Measurements from ENCODE around the gene GLA. TPM values are rescaled to one million over a fixed set of nuclear protein-coding genes. Genes with fewer than 3 reads are reported as not detected.

The GLA gene
- total and polyA plus RNA-seq, 9 of the 15 experiments (the other 6 are each of a cell fraction or from before 2014, with no cell fraction given), result 41.7 to 146 (median 73.8) TPM

GRCh38 chrX:101348452-101349192, 59.1 kb downstream of the GLA start, which contains the start of gene TIMM8A (continued):
- TF ChIP-seq ESRRA (IDR thresholded peaks at IDR 0.05; ENCODE audit: borderline replicate concordance, low read depth) (peak; percentile 75), HMGXB4 (CRISPR knock-in tag; IDR thresholded peaks at IDR 0.05) (0 out of 2 replicates have a peak, but pooled peaks have one; percentile 38), TEAD2 (tag; IDR thresholded peaks at IDR 0.05) (no peak), PURB (CRISPR knock-in tag; IDR thresholded peaks at IDR 0.05; ENCODE audit: low read depth) (no peak), GTF2E2 (tag; IDR thresholded peaks at IDR 0.05) (no peak), ZNF395 (CRISPR knock-in tag; IDR thresholded peaks at IDR 0.05) (0 out of 2 replicates have a peak, but pooled peaks have one; percentile 54), FOXJ3 (CRISPR knock-in tag; IDR thresholded peaks at IDR 0.05) (no peak), E2F6 (IDR thresholded peaks at IDR 0.05; ENCODE audit: borderline replicate concordance in 1 of 2, extremely low read depth in 1 of 2, insufficient read depth in 1 of 2, insufficient read length in 1 of 2, low read depth in 1 of 2, low read length in 1 of 2, poor library complexity in 1 of 2, severe bottlenecking in 1 of 2) (peak; percentile 86 to 89), JUN (IDR thresholded peaks at IDR 0.05; ENCODE audit: borderline replicate concordance, low read depth, low read length) (no peak), JUN (CRISPR knock-in tag; IDR thresholded peaks at IDR 0.05; ENCODE audit: borderline replicate concordance) (0 out of 2 replicates have a peak, but pooled peaks have one; percentile 57), BCL6 (CRISPR knock-in tag; IDR thresholded peaks at IDR 0.05) (no peak), NONO (IDR thresholded peaks at IDR 0.05; ENCODE audit: low read depth in 2 of 2, low read length in 1 of 2) (no peak), ELF2 (CRISPR knock-in tag; IDR thresholded peaks at IDR 0.05) (no peak), ATF1 (CRISPR knock-in tag; IDR thresholded peaks at IDR 0.05) (no peak), ATF1 (tag; IDR thresholded peaks at IDR 0.05) (0 out of 2 replicates have a peak, but pooled peaks have one; percentile 53), HCFC1 (IDR thresholded peaks at IDR 0.05; ENCODE audit: low read depth, low read length) (0 out of 2 replicates have a peak, but pooled peaks have one; percentile 21), CBX3 (IDR thresholded peaks at IDR 0.05; ENCODE audit: borderline replicate concordance in 1 of 2, low read length in 2 of 2) (no peak)
- TF ChIP-seq, protein P1, sequence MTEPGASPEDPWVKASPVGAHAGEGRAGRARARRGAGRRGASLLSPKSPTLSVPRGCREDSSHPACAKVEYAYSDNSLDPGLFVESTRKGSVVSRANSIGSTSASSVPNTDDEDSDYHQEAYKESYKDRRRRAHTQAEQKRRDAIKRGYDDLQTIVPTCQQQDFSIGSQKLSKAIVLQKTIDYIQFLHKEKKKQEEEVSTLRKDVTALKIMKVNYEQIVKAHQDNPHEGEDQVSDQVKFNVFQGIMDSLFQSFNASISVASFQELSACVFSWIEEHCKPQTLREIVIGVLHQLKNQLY (CRISPR knock-in tag; conservative IDR thresholded peaks at IDR 0.05), result no peak
- TF ChIP-seq, protein P2, sequence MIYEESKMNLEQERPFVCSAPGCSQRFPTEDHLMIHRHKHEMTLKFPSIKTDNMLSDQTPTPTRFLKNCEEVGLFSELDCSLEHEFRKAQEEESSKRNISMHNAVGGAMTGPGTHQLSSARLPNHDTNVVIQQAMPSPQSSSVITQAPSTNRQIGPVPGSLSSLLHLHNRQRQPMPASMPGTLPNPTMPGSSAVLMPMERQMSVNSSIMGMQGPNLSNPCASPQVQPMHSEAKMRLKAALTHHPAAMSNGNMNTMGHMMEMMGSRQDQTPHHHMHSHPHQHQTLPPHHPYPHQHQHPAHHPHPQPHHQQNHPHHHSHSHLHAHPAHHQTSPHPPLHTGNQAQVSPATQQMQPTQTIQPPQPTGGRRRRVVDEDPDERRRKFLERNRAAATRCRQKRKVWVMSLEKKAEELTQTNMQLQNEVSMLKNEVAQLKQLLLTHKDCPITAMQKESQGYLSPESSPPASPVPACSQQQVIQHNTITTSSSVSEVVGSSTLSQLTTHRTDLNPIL (CRISPR knock-in tag; IDR thresholded peaks at IDR 0.05), result no peak

Measured in K562 (cell line).